ENCODE measurements around the gene TAS2R3.

The TAS2R3 gene

DNA sequence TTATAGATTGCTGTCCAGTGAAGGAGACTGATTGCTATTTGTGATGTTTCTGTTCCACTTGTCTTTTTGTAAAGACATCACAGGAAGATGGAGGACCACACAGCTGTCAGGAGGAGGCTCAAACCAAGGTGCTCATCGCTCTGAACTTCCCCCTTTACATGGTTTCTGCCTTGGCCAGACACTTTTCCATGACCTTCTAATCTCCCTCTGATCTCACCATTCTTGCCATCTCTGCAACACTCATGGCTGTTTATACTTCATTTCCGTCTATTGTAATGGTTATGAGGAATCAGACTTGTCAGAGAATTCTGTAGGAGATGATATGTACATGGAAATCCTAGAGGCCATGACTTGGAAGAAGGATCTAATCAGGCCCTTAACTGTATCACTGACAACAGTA lies 24.4 kb downstream of the TAS2R3 start:
- DNase-seq = no peak

DNA sequence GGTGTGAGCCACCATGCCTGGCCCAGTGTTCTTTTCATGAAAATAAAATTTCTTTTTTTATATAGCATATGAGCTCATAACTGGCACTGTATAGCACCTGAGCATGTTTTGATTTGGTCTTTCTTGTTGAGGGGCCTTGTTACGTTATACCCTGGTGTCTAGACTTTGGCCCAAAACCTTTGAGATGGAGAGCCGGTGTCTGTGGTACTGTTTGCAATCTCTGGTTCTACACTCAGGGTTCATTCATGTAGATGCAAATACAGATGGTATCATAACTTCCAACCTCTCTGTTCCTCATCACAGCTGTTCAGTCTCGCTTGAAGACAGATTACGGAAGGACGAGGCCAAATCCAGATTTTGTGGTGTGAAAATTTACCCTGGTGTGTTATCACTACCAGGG lies 26.0 kb downstream of the TAS2R3 start, which contains the start of gene TAS2R5:
Gene TAS2R5, plus strand, starts transcription at position 301 of the 400 bp plus-strand sequence. CDS start 145 bp downstream, outside the sequence.
- DNase-seq = no peak

DNA sequence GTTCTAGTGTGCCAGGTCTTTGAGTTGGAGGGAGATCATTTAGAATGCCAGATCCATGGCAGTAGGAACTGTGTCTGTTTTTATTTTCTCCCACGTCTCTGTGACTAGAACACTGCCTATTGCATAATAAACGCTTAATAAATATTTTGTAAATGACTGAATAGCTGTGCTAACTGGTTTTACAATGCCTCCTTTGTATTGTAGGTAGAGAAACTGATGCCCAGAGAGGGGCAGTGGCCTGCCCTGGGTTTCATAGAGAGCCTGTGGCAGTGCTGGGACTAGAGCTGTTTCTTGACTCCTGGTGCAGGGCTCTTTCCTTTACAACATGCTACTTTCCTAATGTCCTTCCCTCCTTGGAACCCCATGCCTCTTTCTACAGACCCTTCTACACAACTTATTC lies 28.6 kb downstream of the TAS2R3 start:
- no peak for DNase-seq

Data from stimulated activated CD4-positive, alpha-beta T cell treated with anti-CD3 and anti-CD28 coated beads, Interleukin-12 subunit alpha, Interleukin-12 subunit beta, amount 100 ng/mL, for 4 hours (primary cell).